HTR-8/SVneo (cell line): ENCODE data around the gene GOLGA8N.

ENCODE experiments used
- DNase-seq: peaks from one replicate; pipeline ENCODE4 v3.0.0; 2011; ENCODE audit warnings: low spot score, mixed read lengths; ENCODE audit not compliant: insufficient read length
- FAIRE-seq: peaks from 2 replicates; lab custom pipeline; 2011; peaks lifted over from hg19 to GRCh38; lab: Jason Lieb, UNC

Gene GOLGA8N

DNA sequence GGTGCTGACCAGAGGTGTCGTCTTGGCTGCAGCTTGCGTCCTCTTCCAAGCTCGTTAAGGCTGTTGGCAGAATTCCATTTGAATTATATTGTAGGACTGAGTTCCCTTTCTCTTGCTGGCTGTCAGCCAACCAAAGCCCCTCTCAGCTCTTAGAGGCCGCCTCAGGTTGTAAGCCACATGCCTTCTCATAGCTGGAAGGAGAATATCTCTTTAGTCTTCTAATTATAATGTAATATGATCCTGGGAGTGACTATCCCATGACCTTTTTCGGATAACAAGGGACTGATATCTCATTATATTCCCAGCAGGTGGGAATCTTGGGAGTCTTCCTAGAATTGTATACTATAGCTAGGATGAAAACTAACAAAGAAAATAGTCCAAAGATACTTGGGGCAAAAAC lies 53.0 kb downstream of the GOLGA8N start:
- DNase-seq (no peak), FAIRE-seq (no peak)

DNA sequence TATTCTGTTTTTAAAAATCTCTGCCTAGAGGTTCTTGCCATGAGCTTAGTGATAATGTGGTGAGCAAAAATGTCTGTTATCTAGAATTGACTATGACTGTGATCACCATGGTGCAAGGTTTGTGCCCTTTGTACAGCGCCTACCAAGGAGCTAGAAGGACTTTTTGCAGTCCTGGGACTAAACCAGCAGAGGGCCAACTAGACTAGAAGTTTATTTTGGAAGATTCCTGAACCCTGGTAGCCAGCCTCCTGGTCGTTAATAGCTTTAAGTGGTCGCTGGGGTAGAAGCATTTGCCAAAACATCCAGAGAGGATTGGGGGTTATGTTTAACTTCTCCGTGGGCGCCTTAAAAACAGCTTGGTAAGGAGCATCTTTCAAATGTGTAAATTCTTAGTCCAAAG lies 56.1 kb downstream of the GOLGA8N start:
- FAIRE-seq = no peak
- no peak for DNase-seq

DNA sequence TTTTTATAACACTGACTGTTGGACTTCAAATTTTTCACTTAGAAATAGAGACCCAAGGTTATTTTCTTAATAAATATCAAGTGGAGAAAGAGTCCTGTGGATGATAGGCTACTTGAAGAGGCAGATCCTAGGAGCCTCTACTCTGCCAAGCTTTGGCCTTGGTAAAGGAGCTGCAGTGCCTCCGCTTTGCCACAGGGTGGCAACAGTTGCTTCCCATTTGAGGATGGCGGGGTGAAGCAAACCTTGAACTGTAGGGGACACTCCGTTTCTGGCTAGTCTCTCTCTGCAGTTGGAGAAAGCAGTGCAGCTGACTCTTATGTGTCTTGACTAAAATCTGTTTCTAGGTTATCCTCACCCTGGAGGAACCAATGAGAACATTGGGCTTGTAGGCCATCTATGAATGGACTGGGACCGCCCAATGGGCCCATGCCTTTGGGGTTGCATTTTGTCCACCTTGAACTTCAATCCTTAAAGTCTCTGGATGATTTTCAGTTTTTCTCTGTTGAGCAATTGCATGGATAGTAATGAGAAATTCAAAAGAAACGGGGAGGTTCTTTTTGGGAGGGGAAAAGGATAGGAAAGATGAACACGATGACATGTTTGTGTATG lies 58.1 kb downstream of the GOLGA8N start:
- FAIRE-seq (no peak), DNase-seq (peak; percentile 67)

DNA sequence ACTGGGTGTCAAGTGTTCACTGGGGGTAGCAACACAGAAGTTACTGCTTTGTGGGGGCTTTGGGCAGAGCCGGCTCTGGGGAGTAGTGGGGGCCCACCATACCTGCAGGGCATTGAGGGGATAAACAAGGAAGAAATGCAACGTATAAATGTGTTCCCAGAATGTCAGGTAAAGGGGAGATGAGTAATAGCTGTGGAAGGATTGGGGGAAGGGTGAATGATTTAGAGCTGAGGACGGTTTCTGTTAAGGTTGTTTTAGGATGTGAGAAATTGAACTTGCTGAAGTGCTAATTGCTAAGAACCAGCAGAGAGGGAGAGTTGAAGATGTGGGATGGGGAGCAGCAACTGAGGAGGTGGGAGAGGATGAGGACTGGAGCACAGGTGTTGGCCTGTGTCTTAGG lies 58.9 kb downstream of the GOLGA8N start:
- DNase-seq = no peak
- no peak for FAIRE-seq

DNA sequence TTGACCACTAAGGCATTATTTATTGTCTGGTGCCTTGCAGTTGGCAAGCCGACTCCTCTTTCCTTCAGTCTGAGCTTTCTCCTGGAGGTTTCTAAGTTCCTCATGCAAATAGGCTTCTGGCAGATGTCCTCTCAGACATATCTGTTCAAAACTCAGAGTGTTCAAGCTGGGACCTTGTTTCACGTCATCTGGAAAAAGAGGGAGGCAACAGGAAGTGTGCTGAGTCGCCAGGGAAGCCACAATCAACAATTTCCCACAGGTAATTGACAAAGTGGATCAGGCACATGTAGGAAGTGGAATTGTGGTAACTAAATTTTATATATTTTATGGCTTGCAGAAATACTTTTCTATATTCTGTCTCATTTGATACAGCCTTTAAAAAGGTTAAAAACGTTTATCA lies 62.8 kb downstream of the GOLGA8N start:
- DNase-seq (no peak), FAIRE-seq (no peak)

DNA sequence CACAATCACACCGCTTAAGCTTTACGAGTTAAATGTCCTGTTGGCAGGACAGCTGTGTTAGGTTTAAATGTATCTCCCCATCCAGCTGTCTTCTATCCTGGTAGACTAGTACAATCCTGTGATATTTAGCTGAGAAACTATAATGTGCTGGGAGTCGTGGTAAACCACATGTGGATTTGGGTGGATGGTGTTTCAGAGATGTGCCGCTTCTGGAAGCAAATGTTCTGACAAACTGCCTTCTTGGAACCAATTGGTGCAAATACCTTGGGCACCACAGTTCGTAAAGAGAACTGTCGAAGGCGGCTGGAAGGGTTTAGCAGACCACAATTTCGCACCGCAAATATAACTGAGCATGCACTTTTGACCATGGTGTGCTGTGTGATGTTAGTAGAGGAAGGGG lies 63.2 kb downstream of the GOLGA8N start:
- FAIRE-seq = no peak

More for the DNA sequence above, 63.2 kb downstream of the GOLGA8N start:
- DNase-seq = no peak
